Activated naive CD8-positive, alpha-beta T cell treated with anti-CD3 and anti-CD28 coated beads for 36 hours (primary cell): Measurements from ENCODE around the gene MID2. TPM values are rescaled to one million over a fixed set of nuclear protein-coding genes. Genes with fewer than 3 reads are reported as not detected.
"Not testable (repeated sequence)": the region's sequence is repeated elsewhere in the genome, so short reads cannot be mapped to it uniquely, and the experiment has no call there.

Experiments
- DNase-seq: peaks from one replicate; pipeline ENCODE4 v3.0.0; 2021
- H3K27ac Mint-ChIP-seq: one replicate; pipeline ENCODE4 v1.8.0; 2022; ENCODE audit warnings: mild to moderate bottlenecking, moderate library complexity, mixed read lengths
- H3K27me3 Mint-ChIP-seq: one replicate; pipeline ENCODE4 v1.8.0; 2022; ENCODE audit warnings: mild to moderate bottlenecking, mixed read lengths
- H3K36me3 Mint-ChIP-seq: one replicate; pipeline ENCODE4 v1.8.0; 2021; ENCODE audit warnings: mild to moderate bottlenecking, mixed read lengths
- H3K4me1 Mint-ChIP-seq: one replicate; pipeline ENCODE4 v1.8.0; 2021; ENCODE audit warnings: mixed read lengths
- H3K4me3 Mint-ChIP-seq: one replicate; pipeline ENCODE4 v1.8.0; 2022; ENCODE audit warnings: mild to moderate bottlenecking, moderate library complexity, mixed read lengths
- H3K9me3 Mint-ChIP-seq: one replicate; pipeline ENCODE4 v1.8.0; 2022; ENCODE audit warnings: mixed read lengths
- total RNA-seq, 2 experiments: library from RNA; stranded (reverse); gene quantifications; one replicate each; pipeline ENCODE4 v1.2.3, GENCODE V29; 2021

Gene MID2
- total RNA-seq, 2 experiments from 2014 or later: 7.6 to 9.3 TPM

DNA sequence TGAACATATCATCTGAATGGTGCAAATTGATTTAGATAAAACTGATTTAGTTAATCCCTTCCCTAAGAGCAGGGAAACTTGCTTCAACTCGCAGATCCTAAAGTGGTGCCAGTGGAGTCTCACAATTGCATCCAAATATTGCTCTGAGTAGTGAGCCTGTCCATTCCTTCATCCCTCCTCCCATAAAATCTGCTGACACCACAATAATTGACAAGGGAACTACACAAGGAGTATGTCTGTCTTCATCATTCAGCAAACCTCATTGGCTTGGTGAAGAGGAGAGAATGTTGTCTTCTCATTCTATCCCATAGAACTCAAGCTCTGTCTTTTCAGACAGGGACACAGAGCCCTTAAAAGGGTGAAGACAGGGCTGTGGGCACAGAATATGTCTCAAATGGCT is 4.2 kb downstream of the MID2 start:
- Mint-ChIP-seq H3K27me3 (no peaks in the 10 kb centered on the region), H3K27ac (no peak overlapping the region), H3K9me3 (no peaks in the 10 kb centered on the region), H3K36me3 (peaks cover 2% of the 10 kb centered on the region), H3K4me3 (no peak overlapping the region), H3K4me1 (peaks cover 19% of the 10 kb centered on the region)
- no peak for DNase-seq

DNA sequence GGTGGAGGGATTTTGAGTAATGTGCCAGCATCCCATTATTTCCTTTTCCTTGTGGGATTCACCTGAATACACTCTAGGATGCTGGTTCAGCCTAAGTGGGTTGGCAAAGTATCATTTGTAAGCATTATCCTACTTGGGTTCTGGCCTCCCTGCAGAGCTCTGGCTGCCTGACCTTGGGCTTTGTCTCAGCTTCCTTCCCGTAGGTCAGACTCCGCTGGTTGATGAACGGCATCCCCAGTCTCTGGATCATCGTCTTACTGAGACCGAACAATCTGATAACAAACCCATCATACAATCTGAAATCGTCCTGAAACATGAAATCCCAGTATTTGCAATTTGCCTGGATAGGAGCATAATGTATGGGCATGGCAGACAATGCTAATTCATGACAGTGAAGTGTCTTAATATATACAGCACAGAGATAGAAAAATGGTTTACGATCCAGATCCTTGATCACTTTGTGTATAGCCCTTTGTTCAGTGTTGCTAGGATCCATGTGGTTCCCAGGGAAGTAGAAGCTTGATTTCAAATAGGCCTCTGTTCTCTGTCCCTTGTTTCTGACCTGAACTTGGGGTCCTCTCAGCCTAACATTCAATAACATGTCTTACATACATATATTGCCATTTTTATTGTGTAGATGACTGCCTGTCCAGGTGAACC is 5.5 kb downstream of the MID2 start:
- Mint-ChIP-seq H3K36me3 (peaks cover 2% of the 10 kb centered on the region), H3K4me1 (peaks cover 12% of the 10 kb centered on the region), H3K4me3 (no peak overlapping the region), H3K27me3 (no peaks in the 10 kb centered on the region), H3K27ac (no peak overlapping the region), H3K9me3 (no peaks in the 10 kb centered on the region)
- no peak for DNase-seq

DNA sequence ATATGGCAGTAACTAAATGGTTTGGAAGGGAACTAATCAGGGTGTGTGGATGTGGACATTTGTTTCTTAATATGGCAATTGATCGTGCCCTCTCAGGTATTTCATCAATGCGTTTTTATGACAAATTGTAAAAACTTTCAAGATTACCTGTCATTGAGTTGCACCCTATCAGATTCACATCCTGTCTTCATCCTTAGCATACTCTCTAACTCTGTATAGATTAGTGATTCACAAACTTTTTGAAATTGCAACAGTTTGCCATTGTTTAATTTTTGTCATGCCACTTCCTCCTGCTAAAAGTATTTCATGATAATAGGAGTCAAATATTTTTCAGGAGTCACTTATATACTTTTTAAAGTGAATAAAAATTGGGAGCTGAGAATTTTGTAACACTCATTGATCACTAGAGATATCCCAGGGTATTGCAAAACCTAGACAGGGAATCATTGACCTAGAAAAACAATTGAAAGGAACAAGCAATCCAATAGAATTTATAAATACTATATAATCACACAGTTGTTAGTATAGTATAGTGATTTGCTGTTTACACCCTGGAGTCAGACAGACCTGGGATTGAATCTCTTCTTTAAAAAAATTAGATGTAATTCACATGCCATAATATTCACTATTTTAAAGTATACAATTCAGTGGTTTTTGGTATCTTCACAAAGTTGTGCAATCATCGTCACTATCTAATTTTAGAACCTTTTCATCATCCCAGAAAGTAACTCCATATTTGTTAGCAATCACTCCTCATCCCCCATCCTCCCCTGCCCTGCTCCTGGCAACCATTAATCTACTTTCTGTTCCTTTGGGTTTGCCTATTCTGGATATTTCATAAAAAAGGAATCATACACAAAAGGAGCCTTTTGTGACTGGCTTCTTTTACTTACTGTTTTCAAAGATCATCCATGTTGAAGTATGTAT is 8.9 kb downstream of the MID2 start:
- no peak for DNase-seq
- Mint-ChIP-seq H3K9me3 (no peaks in the 10 kb centered on the region), H3K4me3 (no peak overlapping the region), H3K36me3 (peaks cover 2% of the 10 kb centered on the region), H3K4me1 (peaks cover 10% of the 10 kb centered on the region), H3K27ac (no peak overlapping the region), H3K27me3 (no peaks in the 10 kb centered on the region)

DNA sequence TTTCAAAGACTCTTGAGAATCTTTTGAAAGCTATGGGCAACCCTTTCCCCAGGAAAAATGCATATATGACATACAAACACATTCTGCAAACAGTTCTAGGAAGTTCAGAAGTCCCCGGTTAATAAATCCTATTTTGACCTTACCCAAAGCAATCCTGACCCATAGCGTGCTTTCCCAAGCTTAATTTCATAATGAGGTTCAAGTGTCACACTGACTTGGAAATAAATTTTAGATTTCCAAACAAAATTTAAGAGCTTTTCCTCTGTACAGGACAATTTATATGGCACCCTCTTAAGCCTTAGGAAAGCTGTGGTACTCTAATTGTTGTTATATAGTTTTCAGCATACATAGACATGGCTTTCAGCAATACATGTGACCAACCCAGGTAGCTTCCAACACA is 11.3 kb downstream of the MID2 start:
- Mint-ChIP-seq H3K27me3 (no peaks in the 10 kb centered on the region), H3K27ac (no peak overlapping the region), H3K36me3 (peaks cover 8% of the 10 kb centered on the region), H3K4me1 (peaks cover 11% of the 10 kb centered on the region), H3K9me3 (no peaks in the 10 kb centered on the region), H3K4me3 (no peak overlapping the region)
- DNase-seq: no peak

DNA sequence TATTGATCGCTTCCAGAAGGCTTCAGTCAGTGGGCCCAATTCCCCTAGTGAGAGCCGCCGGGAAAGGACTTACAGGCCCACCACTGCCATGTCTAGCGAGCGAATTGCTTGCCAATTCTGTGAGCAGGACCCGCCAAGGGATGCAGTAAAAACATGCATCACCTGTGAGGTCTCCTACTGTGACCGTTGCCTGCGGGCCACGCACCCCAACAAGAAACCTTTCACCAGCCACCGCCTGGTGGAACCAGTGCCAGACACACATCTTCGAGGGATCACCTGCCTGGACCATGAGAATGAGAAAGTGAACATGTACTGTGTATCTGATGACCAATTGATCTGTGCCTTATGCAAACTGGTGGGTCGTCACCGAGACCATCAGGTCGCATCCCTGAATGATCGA is 15.3 kb downstream of the MID2 start:
- no peak for DNase-seq
- peaks cover 11% of the 10 kb centered on the region for H3K4me1 Mint-ChIP-seq
- H3K36me3 Mint-ChIP-seq: peaks cover 6% of the 10 kb centered on the region
- no peaks in the 10 kb centered on the region for H3K9me3 Mint-ChIP-seq
- H3K27ac Mint-ChIP-seq: no peak overlapping the region
- no peaks in the 10 kb centered on the region for H3K27me3 Mint-ChIP-seq
- H3K4me3 Mint-ChIP-seq: no peak overlapping the region

DNA sequence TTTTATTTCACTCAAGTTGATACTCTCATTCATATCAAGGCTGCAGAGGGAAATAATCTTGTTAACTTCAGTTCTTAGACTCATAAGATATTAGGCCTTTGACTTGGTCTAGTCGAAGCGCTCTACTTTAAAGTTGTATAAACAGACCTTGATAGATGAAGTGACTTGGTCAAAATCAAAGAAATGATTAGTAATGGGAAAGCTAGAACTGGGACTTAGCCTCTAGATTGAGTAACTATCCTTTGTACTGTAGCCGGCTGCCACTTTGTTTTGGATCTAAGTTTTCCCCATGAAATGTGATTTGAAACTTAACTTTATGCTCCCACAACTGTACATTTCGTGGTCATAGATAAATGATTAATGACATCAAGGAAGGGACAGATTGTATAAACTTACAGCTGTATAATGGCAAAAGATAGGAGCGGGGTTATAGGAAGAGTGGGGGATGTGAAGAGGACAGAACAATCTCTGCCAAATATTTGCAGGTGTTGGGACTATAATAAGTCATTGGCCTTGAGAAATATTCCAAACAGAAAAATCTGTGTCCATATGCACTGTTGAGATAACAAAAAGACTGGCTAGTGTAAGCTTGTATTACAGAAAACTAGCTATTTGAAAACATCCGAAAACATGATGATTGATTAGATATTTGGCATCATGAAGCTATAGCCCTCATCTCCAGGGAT is 17.2 kb downstream of the MID2 start:
- no peaks in the 10 kb centered on the region for H3K27me3 Mint-ChIP-seq
- no peak for DNase-seq
- peaks cover 8% of the 10 kb centered on the region for H3K4me1 Mint-ChIP-seq
- H3K36me3 Mint-ChIP-seq: peaks cover 6% of the 10 kb centered on the region
- no peaks in the 10 kb centered on the region for H3K9me3 Mint-ChIP-seq
- H3K27ac Mint-ChIP-seq: no peak overlapping the region
- H3K4me3 Mint-ChIP-seq: no peak overlapping the region

DNA sequence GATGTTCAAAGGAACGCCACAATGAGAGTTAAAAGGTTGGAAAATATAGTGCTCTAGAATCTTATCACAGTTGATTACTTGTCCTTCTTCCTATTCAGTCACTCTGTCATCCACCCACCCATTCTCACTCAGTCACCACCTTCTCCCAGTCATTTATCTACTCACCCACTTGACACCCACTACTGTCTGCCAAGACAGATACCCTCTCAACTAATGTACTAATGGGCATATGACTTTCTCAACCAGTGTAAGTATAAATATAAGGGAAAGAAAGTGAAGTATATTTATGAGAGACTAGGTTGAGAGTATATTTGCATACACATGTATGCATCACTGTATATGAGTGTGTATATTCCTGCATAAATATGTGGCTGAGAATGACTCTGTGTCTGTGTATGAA is 20.0 kb downstream of the MID2 start:
- Mint-ChIP-seq H3K4me1 (peaks cover 13% of the 10 kb centered on the region), H3K9me3 (no peaks in the 10 kb centered on the region), H3K4me3 (no peak overlapping the region), H3K27ac (no peak overlapping the region), H3K36me3 (peaks cover 8% of the 10 kb centered on the region), H3K27me3 (no peaks in the 10 kb centered on the region)
- DNase-seq: no peak

DNA sequence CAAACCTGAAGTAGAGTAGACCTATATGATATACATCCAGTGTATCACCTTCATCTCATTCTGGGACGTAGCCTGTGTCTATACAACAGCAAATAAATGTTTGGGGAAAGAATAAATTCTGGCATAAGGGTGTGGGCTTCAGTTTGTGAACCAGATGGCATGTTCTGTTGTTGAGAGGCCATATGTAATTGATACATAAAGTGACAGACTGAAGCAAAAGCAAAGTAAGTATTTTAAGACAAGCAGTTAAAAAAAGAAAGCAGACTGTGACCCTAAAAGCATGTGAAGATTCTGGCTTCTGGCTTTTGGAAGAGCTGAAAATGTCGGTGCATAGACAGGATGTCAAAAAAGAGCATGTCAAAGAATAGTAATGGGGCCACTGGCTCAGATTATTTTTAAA is 22.9 kb downstream of the MID2 start:
- no peaks in the 10 kb centered on the region for H3K27me3 Mint-ChIP-seq
- H3K36me3 Mint-ChIP-seq: peaks cover 2% of the 10 kb centered on the region
- no peak for DNase-seq
- H3K9me3 Mint-ChIP-seq: no peaks in the 10 kb centered on the region
- peaks cover 13% of the 10 kb centered on the region for H3K4me1 Mint-ChIP-seq
- no peak overlapping the region for H3K4me3 Mint-ChIP-seq
- no peak overlapping the region for H3K27ac Mint-ChIP-seq

DNA sequence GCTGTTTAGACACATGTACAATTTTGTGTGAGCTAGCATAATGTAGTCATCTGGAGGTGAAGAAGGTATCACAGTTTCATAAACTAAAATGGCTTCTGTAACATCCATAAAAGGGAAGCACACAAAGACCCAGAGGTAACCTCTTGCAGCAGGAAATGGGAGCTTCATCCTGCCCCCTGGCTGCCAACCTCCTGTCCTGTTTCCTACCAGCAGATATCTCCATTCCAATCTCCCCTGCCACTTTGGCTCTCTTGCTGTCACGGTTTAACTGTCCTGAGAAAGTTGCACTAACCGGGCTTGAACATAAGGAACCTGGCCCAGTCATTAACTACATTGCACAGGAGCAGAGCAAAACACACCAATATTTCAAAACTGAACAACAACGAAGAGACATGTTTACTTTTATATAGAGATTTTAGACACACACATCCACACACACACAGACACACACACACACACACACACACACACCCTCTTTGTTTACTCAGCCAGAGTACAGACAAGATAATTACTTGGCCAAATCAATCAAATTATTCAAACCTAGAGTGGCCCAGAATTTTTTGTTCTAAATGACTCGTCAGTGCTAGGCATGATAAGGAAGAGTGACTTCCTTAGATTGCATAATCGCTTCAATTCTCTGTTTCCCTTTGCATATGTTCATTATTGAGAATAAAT is 24.2 kb downstream of the MID2 start:
- H3K27ac Mint-ChIP-seq: no peak overlapping the region
- DNase-seq: no peak
- peaks cover 2% of the 10 kb centered on the region for H3K36me3 Mint-ChIP-seq
- H3K4me1 Mint-ChIP-seq: peaks cover 13% of the 10 kb centered on the region
- H3K9me3 Mint-ChIP-seq: no peaks in the 10 kb centered on the region
- H3K4me3 Mint-ChIP-seq: no peak overlapping the region
- no peaks in the 10 kb centered on the region for H3K27me3 Mint-ChIP-seq

DNA sequence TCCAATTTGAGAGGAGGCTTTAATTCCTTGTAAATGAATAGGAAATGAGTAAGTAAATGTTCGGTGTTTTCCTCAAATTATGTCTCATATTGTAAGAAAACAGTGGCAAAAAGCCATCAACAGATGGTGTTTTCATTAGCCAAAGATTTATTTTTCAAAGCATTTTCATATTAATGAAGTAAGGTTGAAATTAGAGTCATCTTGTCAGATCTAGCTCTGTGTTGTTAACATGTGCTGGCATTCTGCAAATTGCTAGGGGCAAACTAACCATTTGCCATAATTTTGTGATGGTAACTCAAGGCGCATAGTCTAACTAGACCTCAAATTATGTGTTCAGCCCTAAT is 24.7 kb downstream of the MID2 start:
- Mint-ChIP-seq H3K4me1 (peaks cover 13% of the 10 kb centered on the region), H3K36me3 (peaks cover 2% of the 10 kb centered on the region), H3K4me3 (no peak overlapping the region), H3K9me3 (no peaks in the 10 kb centered on the region), H3K27me3 (no peaks in the 10 kb centered on the region), H3K27ac (no peak overlapping the region)
- no peak for DNase-seq

DNA sequence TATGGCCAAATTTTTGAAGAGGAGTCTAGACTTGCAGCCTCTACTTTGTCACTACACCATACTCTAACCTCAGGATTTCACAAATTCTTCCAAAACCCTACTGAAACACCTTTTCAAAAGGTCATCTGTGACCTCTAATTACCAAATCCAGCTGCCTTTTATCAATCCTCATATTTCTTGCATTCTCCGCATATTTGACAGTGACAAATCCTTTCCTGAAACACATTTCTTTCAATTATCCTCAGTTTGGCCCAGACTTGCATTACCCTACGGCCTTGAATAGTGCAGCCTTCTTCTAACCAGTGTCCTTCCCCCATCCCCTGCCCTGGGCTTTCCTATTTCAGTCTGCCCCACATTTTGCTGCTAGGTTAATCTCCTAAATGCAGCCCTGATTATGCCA is 25.5 kb downstream of the MID2 start:
- Mint-ChIP-seq H3K27ac (no peak overlapping the region), H3K27me3 (no peaks in the 10 kb centered on the region), H3K36me3 (peaks cover 3% of the 10 kb centered on the region), H3K9me3 (no peaks in the 10 kb centered on the region), H3K4me1 (peaks cover 13% of the 10 kb centered on the region), H3K4me3 (no peak overlapping the region)
- DNase-seq: no peak

DNA sequence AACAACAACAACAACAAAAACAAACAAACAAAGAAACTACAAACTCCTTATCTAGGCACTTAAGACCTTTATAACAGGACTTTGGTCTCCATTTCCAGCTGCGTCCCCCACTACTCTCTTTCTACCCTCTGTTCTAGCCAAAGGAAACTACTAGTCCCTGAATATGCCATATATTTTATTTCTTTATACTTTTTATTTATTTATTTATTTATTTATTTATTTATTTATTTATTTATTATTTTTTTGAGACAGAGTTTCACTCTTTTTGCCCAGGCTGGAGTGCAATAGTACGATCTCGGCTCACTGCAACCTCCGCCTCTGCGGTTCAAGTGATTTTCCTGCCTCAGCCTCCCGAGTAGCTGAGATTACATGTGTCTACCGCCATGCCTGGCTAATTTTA is 26.0 kb downstream of the MID2 start:
- not testable (repeated sequence) for H3K27ac Mint-ChIP-seq, H3K9me3 Mint-ChIP-seq, H3K4me3 Mint-ChIP-seq, DNase-seq, H3K36me3 Mint-ChIP-seq, H3K27me3 Mint-ChIP-seq
- H3K4me1 Mint-ChIP-seq: peaks cover 13% of the 10 kb centered on the region

DNA sequence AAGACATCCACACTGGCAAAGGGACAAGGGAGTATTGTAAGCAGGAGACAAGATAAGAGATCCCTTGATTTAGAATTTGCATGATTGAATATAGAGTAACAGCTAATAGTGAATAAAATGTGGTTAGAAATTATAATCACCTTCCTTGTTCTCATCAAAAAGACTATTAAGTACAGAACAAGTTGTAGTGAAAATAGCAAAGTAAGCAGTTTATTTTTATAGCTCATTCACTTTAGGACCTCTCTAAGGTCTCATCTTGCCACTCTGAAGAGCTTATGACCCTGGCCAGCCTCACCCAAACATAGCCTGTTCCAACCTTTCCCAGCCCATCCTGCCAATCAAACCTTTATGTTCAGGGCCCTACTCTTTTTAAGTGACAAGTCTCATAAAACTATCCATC is 30.6 kb downstream of the MID2 start:
- Mint-ChIP-seq H3K4me3 (no peak overlapping the region), H3K36me3 (peaks cover 6% of the 10 kb centered on the region), H3K27ac (no peak overlapping the region), H3K9me3 (no peaks in the 10 kb centered on the region), H3K4me1 (peaks cover 5% of the 10 kb centered on the region), H3K27me3 (no peaks in the 10 kb centered on the region)
- no peak for DNase-seq

DNA sequence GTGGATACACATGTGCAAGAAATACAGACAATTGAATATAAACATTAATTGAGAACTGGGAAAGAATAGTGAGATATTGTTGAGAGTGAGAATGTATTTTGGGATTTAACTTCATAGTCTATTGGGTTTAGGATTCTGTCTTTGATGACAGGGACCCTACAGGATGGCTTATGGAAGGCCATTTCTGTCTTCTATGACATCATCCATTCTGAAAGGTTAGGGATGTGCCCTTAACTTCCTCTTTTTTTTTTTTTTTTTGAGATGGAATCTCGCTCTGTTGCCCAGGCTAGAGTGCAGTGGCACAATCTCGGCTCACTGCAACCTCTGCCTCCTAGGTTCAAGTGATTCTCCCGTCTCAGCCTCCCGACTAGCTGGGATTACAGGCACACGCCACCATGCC is 31.4 kb downstream of the MID2 start:
- H3K9me3 Mint-ChIP-seq, DNase-seq, H3K4me1 Mint-ChIP-seq, H3K27me3 Mint-ChIP-seq, H3K27ac Mint-ChIP-seq, H3K4me3 Mint-ChIP-seq, H3K36me3 Mint-ChIP-seq: not testable (repeated sequence)

DNA sequence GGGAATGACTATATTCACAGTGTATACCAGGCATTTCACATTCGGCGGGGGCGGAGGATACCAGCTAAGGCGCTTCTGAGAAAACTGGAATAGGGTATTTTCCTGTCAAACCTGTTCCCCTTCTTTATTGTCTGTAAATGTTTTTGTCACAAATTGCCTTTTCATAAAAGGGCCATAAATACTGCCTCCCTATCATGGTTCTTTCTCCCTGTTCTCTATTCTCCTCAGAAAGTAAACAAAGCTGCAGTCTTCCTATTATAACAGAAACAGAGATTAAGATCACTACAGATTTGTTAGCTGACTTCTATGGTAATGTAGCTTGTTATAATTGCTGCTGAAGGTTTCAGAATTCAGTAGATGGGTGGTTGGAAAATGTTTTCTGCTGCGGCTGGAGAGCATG is 32.2 kb downstream of the MID2 start:
- H3K27me3 Mint-ChIP-seq: no peaks in the 10 kb centered on the region
- peaks cover 6% of the 10 kb centered on the region for H3K36me3 Mint-ChIP-seq
- DNase-seq: no peak
- H3K4me3 Mint-ChIP-seq: no peak overlapping the region
- no peaks in the 10 kb centered on the region for H3K9me3 Mint-ChIP-seq
- peaks cover 3% of the 10 kb centered on the region for H3K4me1 Mint-ChIP-seq
- no peak overlapping the region for H3K27ac Mint-ChIP-seq
